HepG2 (cell line): Measurements from ENCODE around the gene SFXN5. TPM values are rescaled to one million over a fixed set of nuclear protein-coding genes. Genes with fewer than 3 reads are reported as not detected.
A peak's percentile ranks its signal among the peaks of the same experiment; 100 is the strongest.

ENCODE experiments used
- HNRNPL ChIP-seq: fragments of 200-400 bp; formaldehyde crosslinking; IDR thresholded peaks from 2 replicates; pipeline ENCODE4 v1.6.1; 2017; ENCODE audit warnings: mild to moderate bottlenecking, low read depth, low read length
- KDM5B ChIP-seq: sonication (generic); formaldehyde crosslinking; IDR thresholded peaks from 2 replicates; pipeline ENCODE4 v1.4.0; 2020; ENCODE audit warnings: missing genetic modification reagents, mild to moderate bottlenecking, borderline replicate concordance
- MED13 ChIP-seq: sonication (generic); formaldehyde crosslinking; IDR thresholded peaks from 2 replicates; pipeline ENCODE4 v1.5.0; 2020; ENCODE audit warnings: missing genetic modification reagents
- SIX4 ChIP-seq: sonication (generic); formaldehyde crosslinking; IDR thresholded peaks from 2 replicates; pipeline ENCODE4 v1.4.0; 2020; ENCODE audit warnings: missing genetic modification reagents
- TAF1 ChIP-seq: sonication (generic); formaldehyde crosslinking; IDR thresholded peaks from 2 replicates; pipeline ENCODE4 v1.4.0; 2020; ENCODE audit warnings: missing genetic modification reagents
- ZKSCAN1 ChIP-seq: fragments of 150-350 bp; IDR thresholded peaks from 2 replicates; pipeline ENCODE4 v1.6.1; 2014; ENCODE audit warnings: low read length
- ZNF30 ChIP-seq: sonication (generic); formaldehyde crosslinking; IDR thresholded peaks from 2 replicates; pipeline ENCODE4 v1.5.0; 2020; ENCODE audit warnings: mild to moderate bottlenecking, missing genetic modification reagents
- ZNF572 ChIP-seq: sonication (generic); formaldehyde crosslinking; IDR thresholded peaks from 2 replicates; pipeline ENCODE4 v1.5.1; 2020; ENCODE audit warnings: mild to moderate bottlenecking, missing genetic modification reagents
- ZNF589 ChIP-seq: sonication (generic); formaldehyde crosslinking; conservative IDR thresholded peaks from 2 replicates; pipeline ENCODE4 v1.8.0; 2022; ENCODE audit warnings: mild to moderate bottlenecking, moderate library complexity, missing genetic modification reagents
- polyA plus RNA-seq, 8 experiments: library from polyadenylated mRNA; depleted of rRNA in 3 of 8; stranded (reverse) in 7 of 8; unstranded in 1 of 8; fragments of >200 nt; fragmentation: Illumina TruSeq in 4 of 8; extraction: Trizol in 4 of 8; gene quantifications; 2 replicates each; pipeline versions ENCODE4 v1.2.1 to v1.2.3, GENCODE V29; 2011 to 2016; ENCODE audit warnings: low read depth in 4 of 8, missing spikeins in 1 of 8, mixed read lengths in 1 of 8; ENCODE audit not compliant: insufficient read depth in 1 of 8
- total RNA-seq, 5 experiments: library from RNA; depleted of rRNA; stranded (reverse); fragments of >200 nt; fragmentation: Illumina TruSeq; extraction: Trizol; gene quantifications; 2 replicates each; pipeline ENCODE4 v1.2.3, GENCODE V29; 2016; ENCODE audit warnings: low read depth in 1 of 5
- TF ChIP-seq, protein P1 (sequence below): sonication (generic); formaldehyde crosslinking; conservative IDR thresholded peaks from 2 replicates; pipeline ENCODE4 v1.4.0; 2020; ENCODE audit warnings: missing genetic modification reagents
- TF ChIP-seq, protein P2 (sequence below): sonication (generic); formaldehyde crosslinking; IDR thresholded peaks from 2 replicates; pipeline ENCODE4 v1.5.1; 2020; ENCODE audit warnings: mild to moderate bottlenecking, missing genetic modification reagents, borderline replicate concordance
- TF ChIP-seq, protein P3 (sequence below): sonication (generic); formaldehyde crosslinking; IDR thresholded peaks from 2 replicates; pipeline ENCODE4 v1.8.0; 2023; ENCODE audit warnings: mild to moderate bottlenecking, missing genetic modification reagents
- TF ChIP-seq, protein P4 (sequence below): sonication (generic); formaldehyde crosslinking; IDR thresholded peaks from 2 replicates; pipeline ENCODE4 v1.5.0; 2020; ENCODE audit warnings: mild to moderate bottlenecking, missing genetic modification reagents, borderline replicate concordance
- TF ChIP-seq, protein P5 (sequence below): IDR thresholded peaks from 2 replicates; pipeline ENCODE4 v1.6.1; 2016; ENCODE audit warnings: missing compliant biosample characterization, missing genetic modification reagents, borderline replicate concordance
- TF ChIP-seq, protein P6 (sequence below): sonication (generic); formaldehyde crosslinking; conservative IDR thresholded peaks from 2 replicates; pipeline ENCODE4 v1.8.0; 2022; ENCODE audit warnings: mild to moderate bottlenecking, moderate library complexity, missing genetic modification reagents

The SFXN5 gene
- total and polyA plus RNA-seq, 2 of the 13 experiments (the other 11 are each of a cell fraction or from before 2014, with no cell fraction given): 34.9 to 37.4 TPM

DNA sequence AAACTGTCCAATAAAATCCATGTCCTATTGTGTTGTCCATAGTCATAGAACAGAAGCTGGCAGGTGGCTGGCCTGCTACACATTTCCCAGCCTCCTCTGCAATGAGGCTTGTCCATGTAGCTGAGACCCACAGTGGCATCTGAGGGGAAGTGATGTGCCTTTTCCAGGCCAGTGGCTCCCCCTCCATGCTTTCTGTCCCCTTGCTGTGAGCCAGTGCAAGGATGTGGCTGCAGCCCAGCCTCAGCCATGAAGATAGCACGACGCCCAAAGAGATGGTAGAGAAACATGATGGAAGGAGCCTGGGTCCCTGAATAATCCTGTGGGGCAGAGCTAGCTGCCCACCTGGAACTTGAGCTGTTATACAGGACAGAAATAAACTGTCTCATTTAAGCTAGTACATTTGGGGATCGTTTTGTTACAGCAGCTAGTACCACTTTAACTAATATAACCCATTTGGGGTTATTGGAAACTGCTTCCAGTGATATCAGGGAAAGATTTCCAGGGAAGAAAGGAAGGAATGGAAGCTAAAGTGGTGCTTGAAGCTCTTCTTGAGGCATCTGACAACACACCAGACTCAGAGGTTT is 40.3 kb downstream of the SFXN5 start (continued):
- TF ChIP-seq, protein P1, sequence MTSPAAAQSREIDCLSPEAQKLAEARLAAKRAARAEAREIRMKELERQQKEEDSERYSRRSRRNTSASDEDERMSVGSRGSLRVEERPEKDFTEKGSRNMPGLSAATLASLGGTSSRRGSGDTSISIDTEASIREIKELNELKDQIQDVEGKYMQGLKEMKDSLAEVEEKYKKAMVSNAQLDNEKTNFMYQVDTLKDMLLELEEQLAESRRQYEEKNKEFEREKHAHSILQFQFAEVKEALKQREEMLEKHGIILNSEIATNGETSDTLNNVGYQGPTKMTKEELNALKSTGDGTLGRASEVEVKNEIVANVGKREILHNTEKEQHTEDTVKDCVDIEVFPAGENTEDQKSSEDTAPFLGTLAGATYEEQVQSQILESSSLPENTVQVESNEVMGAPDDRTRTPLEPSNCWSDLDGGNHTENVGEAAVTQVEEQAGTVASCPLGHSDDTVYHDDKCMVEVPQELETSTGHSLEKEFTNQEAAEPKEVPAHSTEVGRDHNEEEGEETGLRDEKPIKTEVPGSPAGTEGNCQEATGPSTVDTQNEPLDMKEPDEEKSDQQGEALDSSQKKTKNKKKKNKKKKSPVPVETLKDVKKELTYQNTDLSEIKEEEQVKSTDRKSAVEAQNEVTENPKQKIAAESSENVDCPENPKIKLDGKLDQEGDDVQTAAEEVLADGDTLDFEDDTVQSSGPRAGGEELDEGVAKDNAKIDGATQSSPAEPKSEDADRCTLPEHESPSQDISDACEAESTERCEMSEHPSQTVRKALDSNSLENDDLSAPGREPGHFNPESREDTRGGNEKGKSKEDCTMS (CRISPR knock-in tag): no peak
- TF ChIP-seq, protein P2, sequence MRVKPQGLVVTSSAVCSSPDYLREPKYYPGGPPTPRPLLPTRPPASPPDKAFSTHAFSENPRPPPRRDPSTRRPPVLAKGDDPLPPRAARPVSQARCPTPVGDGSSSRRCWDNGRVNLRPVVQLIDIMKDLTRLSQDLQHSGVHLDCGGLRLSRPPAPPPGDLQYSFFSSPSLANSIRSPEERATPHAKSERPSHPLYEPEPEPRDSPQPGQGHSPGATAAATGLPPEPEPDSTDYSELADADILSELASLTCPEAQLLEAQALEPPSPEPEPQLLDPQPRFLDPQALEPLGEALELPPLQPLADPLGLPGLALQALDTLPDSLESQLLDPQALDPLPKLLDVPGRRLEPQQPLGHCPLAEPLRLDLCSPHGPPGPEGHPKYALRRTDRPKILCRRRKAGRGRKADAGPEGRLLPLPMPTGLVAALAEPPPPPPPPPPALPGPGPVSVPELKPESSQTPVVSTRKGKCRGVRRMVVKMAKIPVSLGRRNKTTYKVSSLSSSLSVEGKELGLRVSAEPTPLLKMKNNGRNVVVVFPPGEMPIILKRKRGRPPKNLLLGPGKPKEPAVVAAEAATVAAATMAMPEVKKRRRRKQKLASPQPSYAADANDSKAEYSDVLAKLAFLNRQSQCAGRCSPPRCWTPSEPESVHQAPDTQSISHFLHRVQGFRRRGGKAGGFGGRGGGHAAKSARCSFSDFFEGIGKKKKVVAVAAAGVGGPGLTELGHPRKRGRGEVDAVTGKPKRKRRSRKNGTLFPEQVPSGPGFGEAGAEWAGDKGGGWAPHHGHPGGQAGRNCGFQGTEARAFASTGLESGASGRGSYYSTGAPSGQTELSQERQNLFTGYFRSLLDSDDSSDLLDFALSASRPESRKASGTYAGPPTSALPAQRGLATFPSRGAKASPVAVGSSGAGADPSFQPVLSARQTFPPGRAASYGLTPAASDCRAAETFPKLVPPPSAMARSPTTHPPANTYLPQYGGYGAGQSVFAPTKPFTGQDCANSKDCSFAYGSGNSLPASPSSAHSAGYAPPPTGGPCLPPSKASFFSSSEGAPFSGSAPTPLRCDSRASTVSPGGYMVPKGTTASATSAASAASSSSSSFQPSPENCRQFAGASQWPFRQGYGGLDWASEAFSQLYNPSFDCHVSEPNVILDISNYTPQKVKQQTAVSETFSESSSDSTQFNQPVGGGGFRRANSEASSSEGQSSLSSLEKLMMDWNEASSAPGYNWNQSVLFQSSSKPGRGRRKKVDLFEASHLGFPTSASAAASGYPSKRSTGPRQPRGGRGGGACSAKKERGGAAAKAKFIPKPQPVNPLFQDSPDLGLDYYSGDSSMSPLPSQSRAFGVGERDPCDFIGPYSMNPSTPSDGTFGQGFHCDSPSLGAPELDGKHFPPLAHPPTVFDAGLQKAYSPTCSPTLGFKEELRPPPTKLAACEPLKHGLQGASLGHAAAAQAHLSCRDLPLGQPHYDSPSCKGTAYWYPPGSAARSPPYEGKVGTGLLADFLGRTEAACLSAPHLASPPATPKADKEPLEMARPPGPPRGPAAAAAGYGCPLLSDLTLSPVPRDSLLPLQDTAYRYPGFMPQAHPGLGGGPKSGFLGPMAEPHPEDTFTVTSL (CRISPR knock-in tag): no peak
- no peak for TF ChIP-seq ZNF572 (CRISPR knock-in tag)
- TF ChIP-seq, protein P3, sequence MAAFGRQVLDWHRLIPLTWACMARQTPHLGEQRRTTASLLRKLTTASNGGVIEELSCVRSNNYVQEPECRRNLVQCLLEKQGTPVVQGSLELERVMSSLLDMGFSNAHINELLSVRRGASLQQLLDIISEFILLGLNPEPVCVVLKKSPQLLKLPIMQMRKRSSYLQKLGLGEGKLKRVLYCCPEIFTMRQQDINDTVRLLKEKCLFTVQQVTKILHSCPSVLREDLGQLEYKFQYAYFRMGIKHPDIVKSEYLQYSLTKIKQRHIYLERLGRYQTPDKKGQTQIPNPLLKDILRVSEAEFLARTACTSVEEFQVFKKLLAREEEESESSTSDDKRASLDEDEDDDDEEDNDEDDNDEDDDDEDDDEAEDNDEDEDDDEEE (CRISPR knock-in tag): 0 out of 2 replicates have a peak, but pooled peaks have one; percentile 67
- TF ChIP-seq KDM5B: no peak
- TF ChIP-seq ZNF30: no peak
- TF ChIP-seq, protein P4, sequence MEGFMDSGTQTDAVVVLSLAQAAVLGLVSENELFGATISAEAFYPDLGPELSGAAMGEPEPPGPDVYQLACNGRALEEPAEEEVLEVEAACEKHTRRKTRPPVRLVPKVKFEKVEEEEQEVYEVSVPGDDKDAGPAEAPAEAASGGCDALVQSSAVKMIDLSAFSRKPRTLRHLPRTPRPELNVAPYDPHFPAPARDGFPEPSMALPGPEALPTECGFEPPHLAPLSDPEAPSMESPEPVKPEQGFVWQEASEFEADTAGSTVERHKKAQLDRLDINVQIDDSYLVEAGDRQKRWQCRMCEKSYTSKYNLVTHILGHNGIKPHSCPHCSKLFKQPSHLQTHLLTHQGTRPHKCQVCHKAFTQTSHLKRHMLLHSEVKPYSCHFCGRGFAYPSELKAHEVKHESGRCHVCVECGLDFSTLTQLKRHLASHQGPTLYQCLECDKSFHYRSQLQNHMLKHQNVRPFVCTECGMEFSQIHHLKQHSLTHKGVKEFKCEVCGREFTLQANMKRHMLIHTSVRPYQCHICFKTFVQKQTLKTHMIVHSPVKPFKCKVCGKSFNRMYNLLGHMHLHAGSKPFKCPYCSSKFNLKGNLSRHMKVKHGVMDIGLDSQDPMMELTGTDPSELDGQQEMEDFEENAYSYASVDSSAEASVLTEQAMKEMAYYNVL (CRISPR knock-in tag): no peak
- TF ChIP-seq, protein P5, sequence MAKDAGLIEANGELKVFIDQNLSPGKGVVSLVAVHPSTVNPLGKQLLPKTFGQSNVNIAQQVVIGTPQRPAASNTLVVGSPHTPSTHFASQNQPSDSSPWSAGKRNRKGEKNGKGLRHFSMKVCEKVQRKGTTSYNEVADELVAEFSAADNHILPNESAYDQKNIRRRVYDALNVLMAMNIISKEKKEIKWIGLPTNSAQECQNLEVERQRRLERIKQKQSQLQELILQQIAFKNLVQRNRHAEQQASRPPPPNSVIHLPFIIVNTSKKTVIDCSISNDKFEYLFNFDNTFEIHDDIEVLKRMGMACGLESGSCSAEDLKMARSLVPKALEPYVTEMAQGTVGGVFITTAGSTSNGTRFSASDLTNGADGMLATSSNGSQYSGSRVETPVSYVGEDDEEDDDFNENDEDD (CRISPR knock-in tag): no peak
- no peak for TF ChIP-seq MED13
- 0 out of 2 replicates have a peak, but pooled peaks have one; percentile 54 for TF ChIP-seq ZNF589 (CRISPR knock-in tag)
- TF ChIP-seq ZKSCAN1: no peak
- TF ChIP-seq SIX4 (CRISPR knock-in tag): no peak
- TF ChIP-seq, protein P6, sequence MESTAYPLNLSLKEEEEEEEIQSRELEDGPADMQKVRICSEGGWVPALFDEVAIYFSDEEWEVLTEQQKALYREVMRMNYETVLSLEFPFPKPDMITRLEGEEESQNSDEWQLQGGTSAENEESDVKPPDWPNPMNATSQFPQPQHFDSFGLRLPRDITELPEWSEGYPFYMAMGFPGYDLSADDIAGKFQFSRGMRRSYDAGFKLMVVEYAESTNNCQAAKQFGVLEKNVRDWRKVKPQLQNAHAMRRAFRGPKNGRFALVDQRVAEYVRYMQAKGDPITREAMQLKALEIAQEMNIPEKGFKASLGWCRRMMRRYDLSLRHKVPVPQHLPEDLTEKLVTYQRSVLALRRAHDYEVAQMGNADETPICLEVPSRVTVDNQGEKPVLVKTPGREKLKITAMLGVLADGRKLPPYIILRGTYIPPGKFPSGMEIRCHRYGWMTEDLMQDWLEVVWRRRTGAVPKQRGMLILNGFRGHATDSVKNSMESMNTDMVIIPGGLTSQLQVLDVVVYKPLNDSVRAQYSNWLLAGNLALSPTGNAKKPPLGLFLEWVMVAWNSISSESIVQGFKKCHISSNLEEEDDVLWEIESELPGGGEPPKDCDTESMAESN (CRISPR knock-in tag): no peak
- TF ChIP-seq HNRNPL: no peak
- TF ChIP-seq TAF1: no peak
